ENCODE data around the gene KRTAP25-1. TPM values are rescaled to one million over a fixed set of nuclear protein-coding genes. Genes with fewer than 3 reads are reported as not detected.

The KRTAP25-1 gene
- total and polyA plus RNA-seq, 7 donors: not detected

DNA sequence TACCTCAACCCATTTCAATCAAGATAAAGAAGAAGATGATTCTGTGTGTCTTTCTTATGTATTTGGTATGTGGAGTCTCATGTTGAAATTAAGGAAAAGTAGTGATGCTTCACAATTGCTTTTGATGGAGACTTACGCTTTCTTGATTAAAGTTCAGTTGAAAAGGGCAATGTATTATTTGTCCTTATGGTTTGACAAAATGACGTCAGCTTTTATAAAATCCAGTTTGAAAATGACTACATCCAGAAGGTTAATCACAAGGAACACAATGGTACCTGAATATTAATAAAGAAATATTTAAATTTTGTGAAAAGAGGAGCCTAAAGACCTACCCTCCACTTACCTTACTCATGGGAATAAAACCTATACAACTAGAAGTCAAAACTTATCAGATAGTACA lies 26.4 kb upstream of the KRTAP25-1 start:
- ATAC-seq (no peak), DNase-seq (no peak)
- Histone ChIP-seq H3K27me3 (ENCODE audit: insufficient read depth in 3 of 3, low read length in 2 of 3) (no peaks in the 10 kb centered on the region), H3K27ac (no peak overlapping the region), H3K36me3 (ENCODE audit: insufficient read depth in 1 of 2, low read depth in 1 of 2) (no peaks in the 10 kb centered on the region), H3K9me3 (no peaks in the 10 kb centered on the region), H3K4me1 (no peaks in the 10 kb centered on the region), H3K4me3 (no peak overlapping the region)
- TF ChIP-seq, protein P1, sequence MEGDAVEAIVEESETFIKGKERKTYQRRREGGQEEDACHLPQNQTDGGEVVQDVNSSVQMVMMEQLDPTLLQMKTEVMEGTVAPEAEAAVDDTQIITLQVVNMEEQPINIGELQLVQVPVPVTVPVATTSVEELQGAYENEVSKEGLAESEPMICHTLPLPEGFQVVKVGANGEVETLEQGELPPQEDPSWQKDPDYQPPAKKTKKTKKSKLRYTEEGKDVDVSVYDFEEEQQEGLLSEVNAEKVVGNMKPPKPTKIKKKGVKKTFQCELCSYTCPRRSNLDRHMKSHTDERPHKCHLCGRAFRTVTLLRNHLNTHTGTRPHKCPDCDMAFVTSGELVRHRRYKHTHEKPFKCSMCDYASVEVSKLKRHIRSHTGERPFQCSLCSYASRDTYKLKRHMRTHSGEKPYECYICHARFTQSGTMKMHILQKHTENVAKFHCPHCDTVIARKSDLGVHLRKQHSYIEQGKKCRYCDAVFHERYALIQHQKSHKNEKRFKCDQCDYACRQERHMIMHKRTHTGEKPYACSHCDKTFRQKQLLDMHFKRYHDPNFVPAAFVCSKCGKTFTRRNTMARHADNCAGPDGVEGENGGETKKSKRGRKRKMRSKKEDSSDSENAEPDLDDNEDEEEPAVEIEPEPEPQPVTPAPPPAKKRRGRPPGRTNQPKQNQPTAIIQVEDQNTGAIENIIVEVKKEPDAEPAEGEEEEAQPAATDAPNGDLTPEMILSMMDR (IDR thresholded peaks at IDR 0.05): no peak
- 91 to 94% (median 93%) methylated on average over 2 of the region's 2 CpGs for WGBS, 3 donors
- intact Hi-C loops (cut with DNase I): no loop called here

DNA sequence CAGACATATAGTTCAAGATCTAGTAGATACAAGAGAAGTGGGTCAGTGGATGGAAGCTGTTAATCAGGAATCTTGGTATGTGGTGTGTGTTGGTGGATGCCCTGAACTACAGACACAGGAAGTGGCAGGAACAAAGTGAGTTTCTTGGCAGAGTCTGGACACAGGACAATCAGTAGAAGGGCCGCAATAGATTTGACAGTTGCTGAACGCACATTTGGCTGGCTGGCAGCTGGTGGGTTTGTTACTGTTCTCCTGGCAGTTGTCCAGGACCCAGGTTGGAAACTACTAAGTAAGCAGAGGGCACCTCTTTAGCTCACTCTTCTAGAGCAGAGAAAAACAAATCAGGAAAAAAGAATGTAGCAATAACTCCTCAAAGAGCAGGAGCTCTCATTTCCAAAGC lies 17.6 kb upstream of the KRTAP25-1 start:
- Histone ChIP-seq H3K9me3 (no peaks in the 10 kb centered on the region), H3K36me3 (ENCODE audit: insufficient read depth in 1 of 2, low read depth in 1 of 2) (no peaks in the 10 kb centered on the region), H3K27ac (no peak overlapping the region), H3K27me3 (ENCODE audit: insufficient read depth in 3 of 3, low read length in 2 of 3) (no peaks in the 10 kb centered on the region), H3K4me1 (no peaks in the 10 kb centered on the region), H3K4me3 (no peak overlapping the region)
- no peak for ATAC-seq
- intact Hi-C loops (cut with DNase I): no loop called here
- DNase-seq: no peak
- TF ChIP-seq, protein P1 (IDR thresholded peaks at IDR 0.05): no peak
- 39 to 46% (median 43%) methylated on average over 2 of the region's 2 CpGs for WGBS, 3 donors

DNA sequence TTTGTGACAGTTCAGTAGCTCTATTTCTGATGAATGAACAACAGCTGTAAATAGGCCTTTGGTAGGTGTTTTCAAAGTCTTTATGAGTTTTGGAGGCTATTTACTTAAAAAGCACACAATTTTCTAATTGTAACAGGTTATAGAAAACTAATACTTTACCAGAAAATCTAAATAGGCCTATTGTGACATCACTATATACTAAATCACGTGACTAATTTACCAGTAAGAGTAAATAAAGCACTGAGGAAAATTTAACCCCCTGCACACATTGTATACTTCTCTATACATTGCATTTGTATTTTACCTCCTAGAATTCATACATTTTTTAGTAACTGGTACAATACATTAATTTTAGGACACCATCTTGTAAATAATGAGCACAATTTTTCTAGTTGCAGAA lies 15.8 kb upstream of the KRTAP25-1 start:
- ATAC-seq: no peak

DNA sequence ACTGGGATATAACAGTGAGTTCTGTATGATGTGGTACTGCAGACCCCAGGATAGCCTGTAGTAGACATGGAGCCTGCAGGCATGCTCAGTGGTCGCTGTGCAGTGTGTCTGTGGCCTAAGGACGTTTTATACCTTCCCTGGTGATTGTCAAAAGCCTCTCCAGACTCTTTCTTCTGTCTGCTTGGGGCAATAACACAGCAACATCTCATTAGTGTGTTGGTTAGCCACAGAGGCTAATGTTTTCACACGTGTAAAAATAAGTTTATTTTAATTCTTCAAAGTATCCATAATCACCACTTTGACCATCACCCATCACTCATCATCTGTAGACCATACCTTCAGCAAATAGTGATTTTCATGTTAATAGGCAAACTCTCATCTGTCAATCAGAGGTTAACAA lies 6.5 kb downstream of the KRTAP25-1 start, which contains the start of gene KRTAP24-1:
KRTAP24-1 (minus strand) TSS at position 101 of the 400 bp plus-strand sequence; CDS start at position 83, 18 bp downstream.
- Histone ChIP-seq H3K27me3 (ENCODE audit: insufficient read depth in 3 of 3, low read length in 2 of 3) (no peaks in the 10 kb centered on the region), H3K4me1 (no peaks in the 10 kb centered on the region), H3K4me3 (no peak within 1 kb of the TSS), H3K36me3 (ENCODE audit: insufficient read depth in 1 of 2, low read depth in 1 of 2) (no peaks in the 10 kb centered on the region), H3K27ac (no peak within 1 kb of the TSS), H3K9me3 (no peaks in the 10 kb centered on the region)
- intact Hi-C loops (cut with DNase I): no loop called here
- no peak for DNase-seq
- TF ChIP-seq, protein P1 (IDR thresholded peaks at IDR 0.05): no peak
- WGBS, 3 donors: 47 to 48% (median 48%) methylated on average over 3 of the region's 3 CpGs
- ATAC-seq: no peak

More for the DNA sequence above, 15.8 kb upstream of the KRTAP25-1 start:
- WGBS, 3 donors: 28 to 38% (median 37%) methylated on average over 1 of the region's 1 CpG
- no peak overlapping the region for H3K27ac ChIP-seq
- H3K4me3 ChIP-seq: no peak overlapping the region
- intact Hi-C loops (cut with DNase I): no loop called here
- no peak for DNase-seq
- H3K36me3 ChIP-seq (ENCODE audit: insufficient read depth in 1 of 2, low read depth in 1 of 2): no peaks in the 10 kb centered on the region
- H3K4me1 ChIP-seq: no peaks in the 10 kb centered on the region
- H3K27me3 ChIP-seq (ENCODE audit: insufficient read depth in 3 of 3, low read length in 2 of 3): no peaks in the 10 kb centered on the region
- TF ChIP-seq, protein P1 (IDR thresholded peaks at IDR 0.05): no peak
- peaks cover 9% of the 10 kb centered on the region for H3K9me3 ChIP-seq

DNA sequence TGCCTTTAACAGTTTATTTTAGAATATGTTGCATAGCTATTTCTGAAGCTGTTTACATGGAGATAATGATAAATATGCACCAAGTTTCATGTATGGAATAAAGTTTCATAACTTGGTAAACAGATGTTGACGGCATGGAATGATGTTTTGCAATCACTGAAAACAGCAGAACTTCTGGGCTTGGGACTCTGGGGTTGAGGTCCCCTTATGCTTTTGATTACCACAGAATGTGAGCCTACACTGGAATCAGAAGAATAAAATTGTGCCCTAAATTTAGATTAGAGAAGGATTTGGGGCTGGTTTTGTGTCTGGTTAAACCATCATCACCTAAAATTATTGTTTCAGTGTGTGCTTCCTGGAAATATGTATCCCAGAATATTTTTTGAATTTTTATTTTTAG lies 17.7 kb downstream of the KRTAP25-1 start:
- DNase-seq: no peak
- TF ChIP-seq, protein P1 (IDR thresholded peaks at IDR 0.05): no peak
- intact Hi-C loops (cut with DNase I): no loop called here
- ATAC-seq: no peak
- Histone ChIP-seq H3K27ac (no peak overlapping the region), H3K27me3 (ENCODE audit: insufficient read depth in 3 of 3, low read length in 2 of 3) (no peaks in the 10 kb centered on the region), H3K36me3 (ENCODE audit: insufficient read depth in 1 of 2, low read depth in 1 of 2) (no peaks in the 10 kb centered on the region), H3K4me3 (no peak overlapping the region), H3K9me3 (no peaks in the 10 kb centered on the region), H3K4me1 (no peaks in the 10 kb centered on the region)
- WGBS, 3 donors: 69 to 83% (median 77%) methylated on average over 1 of the region's 1 CpG
